HG02885 (cell line): ENCODE results near the gene PRDM12.

Source experiments
- ATAC-seq: cut with Tn5 transposase; IDR thresholded peaks from one replicate; pipeline ENCODE4 v1.9.1; 2021; ENCODE audit warnings: mild to moderate bottlenecking; ENCODE audit not compliant: unreplicated experiment, poor library complexity

The PRDM12 gene

GRCh38 chr9:130664251-130665028 is at the start of gene PRDM12:
PRDM12 (plus strand) TSS chr9:130664594; CDS start chr9:130664654, 60 bp downstream.
- no peak for ATAC-seq

- no peak for ATAC-seq
Observed at GRCh38 chr9:130616451-130616850, 47.9 kb upstream of the PRDM12 start.

- no peak for ATAC-seq
Observed at GRCh38 chr9:130623466-130623865, 40.9 kb upstream of the PRDM12 start.

DNA sequence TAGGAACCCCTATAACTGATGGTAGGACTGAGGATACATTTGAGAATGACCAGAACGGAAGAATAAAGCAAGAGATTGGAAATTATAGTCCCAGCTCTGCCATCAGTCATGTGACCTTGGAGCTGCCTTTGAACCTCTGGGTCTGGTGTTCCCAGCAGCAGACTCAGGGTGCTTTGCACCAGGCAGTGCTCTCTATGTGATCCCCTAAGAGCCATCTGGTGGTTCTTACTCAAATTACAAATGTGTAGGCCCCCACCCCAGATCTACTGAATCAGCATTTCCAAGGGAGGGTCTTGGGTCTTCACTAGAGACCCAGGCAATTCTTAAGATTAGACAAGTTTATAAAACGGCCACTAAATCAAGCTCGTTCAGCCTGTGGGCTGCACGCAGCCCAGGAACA is 40.2 kb upstream of the PRDM12 start:
- no peak for ATAC-seq

GRCh38 chr9:130626249-130626996 is 38.0 kb upstream of the PRDM12 start:
- no peak for ATAC-seq

DNA sequence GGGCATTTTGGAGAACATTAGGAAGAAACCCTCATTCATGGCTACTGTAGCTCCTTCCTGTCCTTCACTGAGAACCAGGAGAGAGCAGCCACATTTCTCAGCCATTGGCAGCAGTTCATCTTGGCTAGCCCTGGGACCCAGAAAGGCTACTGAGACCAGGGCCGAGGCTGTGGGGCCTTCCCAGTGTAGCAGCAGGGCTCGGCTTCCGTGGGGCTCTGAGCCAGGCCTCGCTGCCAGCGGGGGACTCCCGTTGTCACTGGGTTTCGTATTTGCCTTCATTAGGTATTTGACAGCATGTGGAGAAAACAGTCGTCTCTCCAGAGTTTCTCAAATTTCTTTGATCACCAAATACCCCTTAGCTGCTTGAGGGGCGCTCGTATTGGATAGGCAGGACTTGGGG is 37.3 kb upstream of the PRDM12 start:
- ATAC-seq, result no peak

DNA sequence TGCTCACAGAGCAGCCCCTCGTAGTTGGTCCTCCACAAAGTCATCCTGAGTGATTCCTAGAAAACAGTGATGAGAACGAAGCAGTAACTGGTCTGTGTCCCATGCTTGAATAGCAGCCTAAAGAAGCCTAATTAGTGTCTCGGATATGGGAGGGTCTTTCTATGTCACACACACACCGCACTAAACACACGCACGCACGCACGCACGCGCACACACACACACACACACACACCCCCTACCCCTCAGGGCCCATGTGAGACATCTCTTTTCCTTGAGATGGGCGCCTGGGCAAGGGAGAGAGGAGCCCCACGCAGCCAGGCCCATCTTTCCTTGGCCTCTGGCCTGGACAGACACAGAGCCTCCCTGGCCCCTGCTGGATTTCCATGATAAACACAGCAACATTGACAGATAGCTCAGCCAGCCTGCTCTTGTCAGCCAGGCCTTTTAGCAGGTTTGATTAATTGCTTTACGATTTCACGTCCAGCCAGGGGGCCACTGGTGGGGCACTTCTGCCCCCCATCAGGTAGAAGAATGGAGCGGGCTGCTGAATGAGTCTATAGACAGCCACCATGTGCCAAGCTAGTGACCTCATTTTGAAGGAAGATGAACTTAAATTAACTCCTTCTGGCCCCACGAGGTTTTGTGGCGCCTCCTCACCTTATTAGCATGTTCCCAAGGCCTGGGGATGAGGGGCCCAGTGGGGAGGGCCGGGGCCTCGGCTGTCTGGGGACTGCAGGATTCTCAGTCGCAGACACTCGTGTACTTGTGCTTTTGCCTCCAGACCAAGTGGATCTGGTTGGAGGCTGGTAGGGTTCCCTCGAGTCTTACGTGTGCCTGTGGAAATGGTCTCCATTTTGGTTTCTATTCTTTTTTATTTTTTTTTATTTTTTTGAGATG is 36.2 kb upstream of the PRDM12 start:
- ATAC-seq, result no peak

- no peak for ATAC-seq
Observed at GRCh38 chr9:130629443-130630070, 34.8 kb upstream of the PRDM12 start.

- ATAC-seq, result no peak
Observed at GRCh38 chr9:130630071-130630450, 34.3 kb upstream of the PRDM12 start.

DNA sequence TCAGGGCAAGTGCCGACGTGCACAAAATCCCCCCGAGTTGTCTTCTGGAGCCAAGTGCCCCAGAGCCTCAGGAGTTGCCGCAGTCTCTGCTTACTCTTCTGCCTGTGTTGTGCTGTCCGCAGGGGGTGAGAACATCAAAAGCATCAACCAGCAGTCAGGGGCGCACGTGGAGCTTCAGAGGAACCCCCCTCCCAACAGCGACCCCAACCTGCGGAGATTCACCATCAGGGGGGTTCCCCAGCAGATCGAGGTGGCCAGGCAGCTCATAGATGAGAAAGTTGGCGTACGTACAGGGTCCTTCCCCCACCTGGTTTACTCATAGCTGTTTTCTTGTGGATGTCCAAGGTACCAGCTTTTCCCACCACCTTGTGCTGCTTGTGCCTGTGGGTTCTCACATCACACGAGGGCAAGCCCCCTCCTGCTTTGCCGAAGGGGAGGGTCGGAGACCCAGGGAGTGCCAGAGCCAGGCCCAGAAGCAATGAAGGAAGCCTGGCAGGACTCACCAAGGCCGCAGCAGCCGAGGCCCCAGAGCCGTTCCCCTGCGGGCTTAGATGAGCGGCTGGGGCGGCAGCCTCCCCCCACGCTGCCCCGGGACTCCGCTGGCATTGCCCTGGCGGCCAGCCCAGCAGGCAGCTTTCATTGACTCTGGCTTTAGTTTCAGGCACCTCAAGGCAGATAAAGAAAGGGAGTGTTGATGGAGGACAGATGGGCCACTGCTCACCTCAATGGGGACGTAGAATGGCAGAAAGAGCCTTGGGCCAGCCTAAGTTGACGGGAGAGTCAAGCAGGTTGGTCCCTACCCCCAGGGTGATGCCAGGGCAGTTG is 33.7 kb upstream of the PRDM12 start:
- ATAC-seq, result no peak

- no peak for ATAC-seq
Observed at GRCh38 chr9:130631331-130632080, 32.9 kb upstream of the PRDM12 start.

- ATAC-seq, result no peak
Observed at GRCh38 chr9:130632081-130632710, 32.2 kb upstream of the PRDM12 start.

- ATAC-seq, result no peak
Observed at GRCh38 chr9:130632841-130633240, 31.6 kb upstream of the PRDM12 start.

DNA sequence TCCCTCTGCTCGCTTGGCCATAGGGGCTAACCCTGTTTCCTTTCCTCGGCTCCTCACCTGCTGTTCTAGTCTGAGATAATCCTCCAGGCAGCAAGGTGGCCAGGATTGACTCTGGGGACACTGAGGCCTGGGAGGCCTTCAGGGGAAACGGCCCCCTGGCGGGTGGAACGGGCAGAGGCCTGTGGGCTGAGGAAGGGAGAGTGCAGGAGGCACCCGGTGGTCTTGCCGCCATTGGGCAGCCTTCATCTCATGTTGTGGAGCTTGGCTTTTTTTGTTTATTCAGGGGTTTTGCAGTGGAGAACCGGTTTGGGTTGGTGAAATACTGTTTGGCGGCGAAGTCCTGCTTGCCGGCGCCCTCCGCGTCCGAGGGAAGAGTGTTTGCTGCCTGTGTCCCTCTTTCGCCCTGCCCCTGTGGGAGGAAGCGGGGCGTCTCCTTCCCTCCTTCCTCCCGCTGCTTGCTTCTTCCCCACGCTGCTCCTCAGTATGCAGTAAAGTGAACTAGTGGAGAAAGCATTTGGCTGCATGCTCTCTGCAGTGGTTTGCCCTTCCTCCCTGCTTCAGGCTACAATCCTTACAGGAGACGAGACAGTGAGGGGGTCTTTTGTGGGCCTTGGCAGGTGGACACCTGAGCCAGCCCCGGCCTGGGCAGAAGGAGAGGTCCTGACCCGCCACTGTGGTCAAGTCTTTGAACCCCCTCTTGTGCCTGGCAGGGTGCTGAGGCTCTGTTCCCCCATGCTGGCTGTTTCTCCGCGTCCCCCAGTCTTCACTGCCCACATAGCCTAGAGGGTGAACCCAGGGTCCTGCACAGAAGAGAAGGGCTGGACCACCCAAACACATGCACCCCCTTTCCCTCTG is 30.8 kb upstream of the PRDM12 start:
- no peak for ATAC-seq

GRCh38 chr9:130634191-130634768 is 30.1 kb upstream of the PRDM12 start:
- no peak for ATAC-seq

DNA sequence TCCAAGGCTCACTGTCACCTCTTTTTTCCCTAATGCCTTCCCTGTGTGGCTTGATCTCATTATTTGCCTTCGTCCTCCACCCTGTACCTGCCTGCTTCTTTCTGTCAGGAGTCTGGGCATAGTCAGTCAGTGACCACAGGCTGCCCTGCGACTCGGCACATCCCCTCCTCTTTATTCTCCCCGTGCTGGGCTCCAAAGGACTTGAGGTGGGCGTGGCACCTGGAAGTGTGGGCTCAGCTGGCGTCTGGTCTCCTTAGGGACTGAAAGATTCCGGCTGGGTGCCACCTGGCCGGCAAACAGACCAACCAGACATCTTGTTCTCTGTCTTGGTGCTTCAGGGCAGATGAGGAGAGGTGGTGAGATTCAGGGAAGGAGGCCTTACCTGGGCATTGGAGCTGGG is 29.6 kb upstream of the PRDM12 start:
- no peak for ATAC-seq

DNA sequence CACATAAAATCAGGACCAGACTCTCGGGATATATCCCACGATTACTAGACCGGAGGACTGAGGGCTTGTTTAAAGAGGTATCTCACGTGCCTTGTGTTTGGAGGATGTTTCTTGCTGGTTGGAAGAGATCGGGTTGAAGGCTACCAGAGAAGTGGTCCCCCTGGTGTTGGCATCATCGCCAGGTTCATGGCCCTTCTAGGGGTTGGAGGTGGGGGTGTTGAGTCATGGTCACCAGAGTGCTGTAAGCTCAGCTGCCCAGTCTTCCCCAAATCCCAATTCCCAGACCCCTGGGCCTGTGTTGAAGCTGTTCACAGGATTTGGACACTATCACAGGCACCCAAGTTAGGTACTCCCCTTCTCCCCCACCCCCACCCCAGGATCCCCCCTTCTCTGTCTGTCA is 29.1 kb upstream of the PRDM12 start:
- ATAC-seq, result no peak
